Lower lobe of right lung (tissue), 2 donors: Measurements from ENCODE around the gene UGCG. TPM values are rescaled to one million over a fixed set of nuclear protein-coding genes. Genes with fewer than 3 reads are reported as not detected.

Source experiments
- ATAC-seq, 2 donors: fragments of 200-7000 bp; cut with Tn5 transposase; one replicate each; pipeline ENCODE4 v1.9.1; 2020 to 2022; ENCODE audit warnings: mild to moderate bottlenecking in 2 of 2, moderate library complexity in 2 of 2
- DNase-seq: peaks from one replicate; pipeline ENCODE4 v3.0.0-alpha.2; 2020
- H3K27ac ChIP-seq: fragments of 200-600 bp; one replicate; pipeline ENCODE4 v1.8.0; 2022
- H3K27me3 ChIP-seq: fragments of 200-600 bp; one replicate; pipeline ENCODE4 v1.8.0; 2022; ENCODE audit warnings: low read depth
- H3K36me3 ChIP-seq: fragments of 200-600 bp; one replicate; pipeline ENCODE4 v1.8.0; 2022; ENCODE audit warnings: mild to moderate bottlenecking
- H3K4me1 ChIP-seq: fragments of 200-600 bp; one replicate; pipeline ENCODE4 v1.8.0; 2022
- H3K4me3 ChIP-seq: fragments of 200-600 bp; one replicate; pipeline ENCODE4 v1.8.0; 2022; ENCODE audit warnings: mild to moderate bottlenecking
- H3K9me3 ChIP-seq: fragments of 200-600 bp; one replicate; pipeline ENCODE4 v1.8.0; 2022
- CTCF ChIP-seq: fragments of 200-600 bp; IDR thresholded peaks from one replicate; pipeline ENCODE4 v1.8.0; 2022; ENCODE audit warnings: antibody characterized with exemption, mild to moderate bottlenecking
- intact Hi-C: fragments of 100-400 bp; cut with DNase I; formaldehyde crosslinking; loops from one replicate; pipeline ENCODE4 v1.11.0; 2022
- total RNA-seq: library from RNA; stranded (reverse); fragmentation: NEBNext Ultra II Directional; extraction: Animal tissue kit (Norgen Biotek cat#: 25700); gene quantifications from one replicate; pipeline ENCODE4 v1.2.1, GENCODE V29; 2021
- donor health status: DM: no; HTN: yes; CAD: no; lungs with severe emphysema.

Gene UGCG
- total RNA-seq, 1 donor from 2014 or later: 41.3 TPM

- Histone ChIP-seq H3K36me3 (peaks cover 28% of the 10 kb centered on the region), H3K27me3 (no peaks in the 10 kb centered on the region), H3K9me3 (no peaks in the 10 kb centered on the region), H3K4me3 (no peak overlapping the region), H3K27ac (no peak overlapping the region), H3K4me1 (peaks cover 39% of the 10 kb centered on the region)
- DNase-seq: no peak
- TF ChIP-seq CTCF: no peak
- no peak for ATAC-seq
- intact Hi-C loops: no loop called here
Measured at GRCh38 chr9:111922324-111923013, 25.9 kb downstream of the UGCG start.

- H3K4me3 ChIP-seq: no peak overlapping the region
- no peaks in the 10 kb centered on the region for H3K9me3 ChIP-seq
- no peak for TF ChIP-seq CTCF
- no peak for ATAC-seq
- intact Hi-C loops: no loop called here
- H3K4me1 ChIP-seq: peaks cover 39% of the 10 kb centered on the region
- no peaks in the 10 kb centered on the region for H3K27me3 ChIP-seq
- peaks cover 39% of the 10 kb centered on the region for H3K36me3 ChIP-seq
- H3K27ac ChIP-seq: no peak overlapping the region
- DNase-seq: no peak
Measured at GRCh38 chr9:111924281-111924680, 27.7 kb downstream of the UGCG start.

- H3K27ac ChIP-seq: peak overlapping the region; percentile 51
- H3K27me3 ChIP-seq: no peaks in the 10 kb centered on the region
- TF ChIP-seq CTCF: no peak
- H3K9me3 ChIP-seq: no peaks in the 10 kb centered on the region
- peak in 1 of 2 donors; percentile 82 for ATAC-seq
- H3K4me1 ChIP-seq: peaks cover 39% of the 10 kb centered on the region
- peaks cover 48% of the 10 kb centered on the region for H3K36me3 ChIP-seq
- no peak overlapping the region for H3K4me3 ChIP-seq
- intact Hi-C loops: no loop called here
- DNase-seq: no peak
Measured at GRCh38 chr9:111925017-111925770, 28.6 kb downstream of the UGCG start.

- Histone ChIP-seq H3K9me3 (no peaks in the 10 kb centered on the region), H3K4me1 (peaks cover 39% of the 10 kb centered on the region), H3K27me3 (no peaks in the 10 kb centered on the region), H3K36me3 (peaks cover 54% of the 10 kb centered on the region), H3K4me3 (no peak overlapping the region), H3K27ac (peak overlapping the region; percentile 51)
- no peak for TF ChIP-seq CTCF
- intact Hi-C loops: no loop called here
- DNase-seq (no peak), ATAC-seq (no peak)
Measured at GRCh38 chr9:111925784-111926183, 29.2 kb downstream of the UGCG start.

- intact Hi-C loops: no loop called here
- ATAC-seq (peak; percentile 81 to 93), DNase-seq (peak; percentile 53)
- H3K4me1 ChIP-seq: peaks cover 39% of the 10 kb centered on the region
- no peak overlapping the region for H3K4me3 ChIP-seq
- H3K27me3 ChIP-seq: no peaks in the 10 kb centered on the region
- H3K27ac ChIP-seq: peak overlapping the region; percentile 51
- H3K9me3 ChIP-seq: no peaks in the 10 kb centered on the region
- peaks cover 61% of the 10 kb centered on the region for H3K36me3 ChIP-seq
- TF ChIP-seq CTCF: no peak
Measured at GRCh38 chr9:111926421-111926875, 29.8 kb downstream of the UGCG start.
